Activated CD8-positive, alpha-beta T cell treated with anti-CD3 and anti-CD28 coated beads for 36 hours (primary cell): Measurements from ENCODE around the gene PSMD3. TPM values are rescaled to one million over a fixed set of nuclear protein-coding genes. Genes with fewer than 3 reads are reported as not detected.

Experiments used
- ATAC-seq: fragments of 200-7000 bp; cut with Tn5 transposase; one replicate; pipeline ENCODE4 v1.10.0; 2021; ENCODE audit warnings: mild to moderate bottlenecking, moderate library complexity
- CTCF ChIA-PET: fragments of 350-600 bp; sonication (Branson Sonifier 250); formaldehyde crosslinking; loops from one replicate; lab custom pipeline; 2021; ENCODE audit warnings: antibody characterized with exemption; lab: Charles Lee
- POLR2A ChIA-PET: fragments of 350-600 bp; sonication (Branson Sonifier 250); formaldehyde crosslinking; loops from one replicate; lab custom pipeline; 2021; ENCODE audit warnings: antibody characterized with exemption; lab: Charles Lee
- DNase-seq: peaks from one replicate; pipeline ENCODE4 v3.0.0-alpha.2; 2020
- H3K27ac Mint-ChIP-seq: one replicate; pipeline ENCODE4 v1.8.0; 2021; ENCODE audit warnings: mild to moderate bottlenecking, mixed read lengths
- H3K27me3 Mint-ChIP-seq: one replicate; pipeline ENCODE4 v1.8.0; 2021; ENCODE audit warnings: mixed read lengths
- H3K36me3 Mint-ChIP-seq: one replicate; pipeline ENCODE4 v1.8.0; 2021; ENCODE audit warnings: low read depth, mixed read lengths
- H3K4me1 Mint-ChIP-seq: one replicate; pipeline ENCODE4 v1.8.0; 2021; ENCODE audit warnings: low read depth, mixed read lengths
- H3K4me3 Mint-ChIP-seq: one replicate; pipeline ENCODE4 v1.8.0; 2021; ENCODE audit warnings: mild to moderate bottlenecking, moderate library complexity, mixed read lengths
- H3K9me3 Mint-ChIP-seq: one replicate; pipeline ENCODE4 v1.8.0; 2021; ENCODE audit warnings: mixed read lengths
- intact Hi-C: fragments of 100-400 bp; cut with micrococcal nuclease; formaldehyde crosslinking; loops from one replicate; pipeline ENCODE4 v1.10.0; 2022
- total RNA-seq, 2 experiments: library from RNA; stranded (reverse); gene quantifications; one replicate each; pipeline ENCODE4 v1.2.3, GENCODE V29; 2021
- TF ChIP-seq, protein P1 (sequence below): fragments of 200-600 bp; IDR thresholded peaks from one replicate; pipeline ENCODE4 v1.8.0; 2022; ENCODE audit warnings: antibody characterized with exemption, mild to moderate bottlenecking

The PSMD3 gene
- total RNA-seq, 2 experiments from 2014 or later, result 149 to 153 TPM

DNA sequence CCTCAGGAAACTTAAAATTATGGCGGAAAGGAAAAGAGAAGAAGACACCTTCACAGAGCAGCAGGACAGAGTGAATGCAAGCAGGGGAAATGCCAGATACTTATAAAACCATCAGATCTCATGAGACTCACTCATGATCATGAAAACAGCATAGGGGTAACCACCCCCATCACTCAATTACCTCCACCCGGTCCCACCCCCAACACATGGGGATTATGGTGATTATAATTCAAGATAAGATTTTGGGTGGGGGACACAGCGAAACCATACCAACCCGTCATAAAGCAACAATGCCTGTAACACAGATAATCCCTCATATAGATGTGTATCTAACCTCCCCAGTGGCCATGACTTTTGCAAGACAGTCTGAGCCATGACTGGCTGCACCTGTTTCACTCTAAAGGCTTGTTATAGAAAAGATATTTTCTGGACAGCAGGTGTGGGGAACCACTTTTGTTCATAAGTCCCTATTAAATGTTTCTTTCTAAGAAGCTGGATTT, 24.8 kb upstream of the PSMD3 start:
- ATAC-seq (no peak), DNase-seq (no peak)
- TF ChIP-seq, protein P1, sequence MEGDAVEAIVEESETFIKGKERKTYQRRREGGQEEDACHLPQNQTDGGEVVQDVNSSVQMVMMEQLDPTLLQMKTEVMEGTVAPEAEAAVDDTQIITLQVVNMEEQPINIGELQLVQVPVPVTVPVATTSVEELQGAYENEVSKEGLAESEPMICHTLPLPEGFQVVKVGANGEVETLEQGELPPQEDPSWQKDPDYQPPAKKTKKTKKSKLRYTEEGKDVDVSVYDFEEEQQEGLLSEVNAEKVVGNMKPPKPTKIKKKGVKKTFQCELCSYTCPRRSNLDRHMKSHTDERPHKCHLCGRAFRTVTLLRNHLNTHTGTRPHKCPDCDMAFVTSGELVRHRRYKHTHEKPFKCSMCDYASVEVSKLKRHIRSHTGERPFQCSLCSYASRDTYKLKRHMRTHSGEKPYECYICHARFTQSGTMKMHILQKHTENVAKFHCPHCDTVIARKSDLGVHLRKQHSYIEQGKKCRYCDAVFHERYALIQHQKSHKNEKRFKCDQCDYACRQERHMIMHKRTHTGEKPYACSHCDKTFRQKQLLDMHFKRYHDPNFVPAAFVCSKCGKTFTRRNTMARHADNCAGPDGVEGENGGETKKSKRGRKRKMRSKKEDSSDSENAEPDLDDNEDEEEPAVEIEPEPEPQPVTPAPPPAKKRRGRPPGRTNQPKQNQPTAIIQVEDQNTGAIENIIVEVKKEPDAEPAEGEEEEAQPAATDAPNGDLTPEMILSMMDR, result no peak
- H3K36me3 Mint-ChIP-seq, result no peaks in the 10 kb centered on the region
- H3K9me3 Mint-ChIP-seq, result no peaks in the 10 kb centered on the region
- intact Hi-C loops, result no loop called here
- ChIA-PET CTCF (interaction anchor here (1.1 to 2.4 kb wide), 4 partner anchors 20 to 334 kb away, joined by 3 to 8 read pairs (median 4); partner anchors contain the start of gene PSMD3), POLR2A (interaction anchor here (0.8 kb wide), 1 partner anchor 192 kb away, joined by 3 read pairs; no protein-coding TSS in a partner anchor)
- no peaks in the 10 kb centered on the region for H3K27me3 Mint-ChIP-seq
- no peak overlapping the region for H3K4me3 Mint-ChIP-seq
- H3K27ac Mint-ChIP-seq, result no peak overlapping the region
- H3K4me1 Mint-ChIP-seq, result peaks cover 17% of the 10 kb centered on the region

GRCh38 chr17:39960524-39961041, 20.0 kb upstream of the PSMD3 start:
- peaks cover 25% of the 10 kb centered on the region for H3K4me1 Mint-ChIP-seq
- DNase-seq, result no peak
- POLR2A ChIA-PET, result no interaction called here
- H3K36me3 Mint-ChIP-seq, result no peaks in the 10 kb centered on the region
- TF ChIP-seq, protein P1, result no peak
- H3K27ac Mint-ChIP-seq, result no peak overlapping the region
- intact Hi-C loops, result no loop called here
- no peaks in the 10 kb centered on the region for H3K27me3 Mint-ChIP-seq
- CTCF ChIA-PET, result interaction anchor here (3.1 kb wide), 1 partner anchor 19 kb away, joined by 40 read pairs; the partner anchor contains the start of gene PSMD3
- no peak for ATAC-seq
- H3K4me3 Mint-ChIP-seq, result no peak overlapping the region
- H3K9me3 Mint-ChIP-seq, result no peaks in the 10 kb centered on the region

DNA sequence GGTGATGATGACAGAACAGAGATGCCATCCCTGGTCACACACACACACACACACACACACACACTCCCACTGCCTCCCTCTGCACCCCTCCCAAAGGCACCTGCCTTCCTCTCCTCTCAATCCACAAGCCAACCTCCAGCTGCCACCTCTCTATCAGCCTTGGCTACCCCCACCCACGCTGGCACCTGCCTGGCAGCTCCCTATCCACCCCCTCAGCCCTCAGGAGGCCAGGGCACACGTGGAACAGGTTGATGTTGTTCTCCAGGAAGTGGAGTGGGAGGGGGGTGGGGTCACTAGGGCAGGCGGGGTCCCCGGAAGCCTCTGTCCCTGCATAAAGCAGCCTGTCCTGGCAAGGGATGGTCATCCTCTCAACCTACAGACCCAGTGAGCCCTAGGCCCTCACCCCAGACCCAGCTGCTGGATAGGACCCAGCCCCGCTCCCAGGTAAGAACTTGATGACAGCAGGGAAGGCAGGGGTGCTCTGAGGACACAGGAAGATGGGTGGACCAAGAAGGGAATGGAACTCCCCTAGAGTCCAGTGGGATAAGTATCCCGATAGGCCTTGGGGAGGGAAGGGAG, 17.9 kb upstream of the PSMD3 start, which contains the start of gene GSDMA:
GSDMA (plus strand) TSS at position 363 of the 579 bp plus-strand sequence. CDS start 2,684 bp downstream, outside the sequence.
- ATAC-seq (peak; percentile 40), DNase-seq (peak; percentile 55)
- ChIA-PET POLR2A (interaction anchor here (0.6 to 2.2 kb wide), 3 partner anchors 9 to 474 kb away, joined by 3 to 9 read pairs (median 3); no protein-coding TSS in a partner anchor), CTCF (interaction anchor here (0.6 to 1.5 kb wide), 4 partner anchors 9 to 18 kb away, joined by 3 to 5 read pairs (median 4); partner anchors contain the start of gene PSMD3)
- Mint-ChIP-seq H3K27me3 (no peaks in the 10 kb centered on the region), H3K36me3 (no peaks in the 10 kb centered on the region), H3K9me3 (no peaks in the 10 kb centered on the region), H3K4me1 (peaks cover 25% of the 10 kb centered on the region), H3K4me3 (no peak within 1 kb of the TSS), H3K27ac (peak within 1 kb of the TSS; percentile 62)
- intact Hi-C loops, result no loop called here
- TF ChIP-seq, protein P1, result no peak

DNA sequence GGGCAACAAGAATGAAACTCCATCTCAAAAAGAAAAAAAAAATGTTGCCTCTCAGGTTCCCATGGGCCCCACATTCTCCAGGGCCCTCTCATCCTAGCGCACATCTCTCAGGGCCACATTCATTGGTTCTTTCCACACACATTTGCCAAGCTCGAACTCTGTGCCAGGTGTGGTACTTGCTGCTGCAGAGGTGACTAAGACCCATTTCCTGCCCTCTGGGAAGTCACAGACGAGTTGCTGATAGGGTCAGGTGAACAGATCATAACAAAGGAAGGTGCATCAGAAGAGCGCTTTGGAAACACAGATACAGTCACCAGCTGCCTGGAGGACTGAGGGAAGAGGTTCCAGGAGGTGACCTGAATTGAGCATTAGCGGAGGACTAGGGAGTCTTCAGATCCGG, 16.8 kb upstream of the PSMD3 start:
- H3K36me3 Mint-ChIP-seq, result no peaks in the 10 kb centered on the region
- ChIA-PET POLR2A (interaction anchor here (0.7 to 2.2 kb wide), 2 partner anchors 10 to 1382 kb away, joined by 3 to 9 read pairs; no protein-coding TSS in a partner anchor), CTCF (interaction anchor here (1.1 kb wide), 1 partner anchor 17 kb away, joined by 3 read pairs; the partner anchor contains the start of gene PSMD3)
- ATAC-seq (peak; percentile 59), DNase-seq (peak; percentile 41)
- intact Hi-C loops, result no loop called here
- H3K27me3 Mint-ChIP-seq, result no peaks in the 10 kb centered on the region
- peaks cover 24% of the 10 kb centered on the region for H3K4me1 Mint-ChIP-seq
- no peaks in the 10 kb centered on the region for H3K9me3 Mint-ChIP-seq
- no peak overlapping the region for H3K4me3 Mint-ChIP-seq
- peak overlapping the region; percentile 13 for H3K27ac Mint-ChIP-seq
- TF ChIP-seq, protein P1, result no peak
